HEK293 (cell line): ENCODE measurements around the gene GRIK4.

Source experiments
- CTCF ChIA-PET: fragments of 350-600 bp; formaldehyde crosslinking; extraction: SDS; loops from one replicate; lab custom pipeline; 2021; ENCODE audit warnings: antibody characterized with exemption; lab: Yijun Ruan, JAX
- POLR2A ChIA-PET: fragments of 300-600 bp; formaldehyde crosslinking; extraction: SDS; loops from one replicate; lab custom pipeline; 2020; ENCODE audit warnings: antibody characterized with exemption, inconsistent platforms; lab: Yijun Ruan, JAX
- H3K27ac ChIP-seq: fragments of 200-500 bp; sonication (Bioruptor generic); 2 replicates; pipeline ENCODE4 v1.5.1; 2014; ENCODE audit warnings: low read depth, low read length, control low read depth, inconsistent platforms; ENCODE audit errors: extremely low read depth
- H3K36me3 ChIP-seq, 2 experiments: fragments of 200-500 bp in 1 of 2; sonication (Bioruptor generic) in 1 of 2; 1 replicate in 1 of 2; 2 replicates in 1 of 2; pipeline ENCODE4 v1.5.1; 2014 to 2017; ENCODE audit warnings: inconsistent platforms in 2 of 2, low read length in 2 of 2; ENCODE audit not compliant: control insufficient read depth in 2 of 2, insufficient read depth in 1 of 2
- H3K4me1 ChIP-seq: fragments of 200-500 bp; sonication (Bioruptor generic); 2 replicates; pipeline ENCODE4 v1.5.1; 2014; ENCODE audit warnings: mild to moderate bottlenecking, low read length, inconsistent platforms; ENCODE audit not compliant: control insufficient read depth, insufficient read depth
- H3K4me3 ChIP-seq: 2 replicates; pipeline ENCODE4 v1.5.1; 2011; ENCODE audit warnings: low read depth, mild to moderate bottlenecking, control low read depth, low read length, moderate library complexity
- H3K9me3 ChIP-seq: fragments of 200-500 bp; sonication (Bioruptor generic); 2 replicates; pipeline ENCODE4 v1.5.1; 2014; ENCODE audit warnings: low read depth, low read length, inconsistent platforms; ENCODE audit not compliant: control insufficient read depth, insufficient read depth
- BCL11A ChIP-seq: fragments of 450-650 bp; formaldehyde crosslinking; IDR thresholded peaks from 2 replicates; pipeline ENCODE4 v1.5.1; 2016; ENCODE audit warnings: low read depth, missing biosample characterization, missing genetic modification characterization
- FEZF1 ChIP-seq: fragments of 450-650 bp; formaldehyde crosslinking; IDR thresholded peaks from 2 replicates; pipeline ENCODE4 v1.5.1; 2016; ENCODE audit warnings: missing biosample characterization, missing genetic modification characterization
- GLI4 ChIP-seq: fragments of 450-650 bp; formaldehyde crosslinking; IDR thresholded peaks from 2 replicates; pipeline ENCODE4 v1.5.1; 2016; ENCODE audit warnings: missing biosample characterization, missing genetic modification characterization
- HOXA7 ChIP-seq: sonication (generic); formaldehyde crosslinking; IDR thresholded peaks from 2 replicates; pipeline ENCODE4 v1.8.1; 2022; ENCODE audit warnings: missing genetic modification reagents, borderline replicate concordance
- HOXD13 ChIP-seq: sonication (generic); formaldehyde crosslinking; IDR thresholded peaks from 2 replicates; pipeline ENCODE4 v1.8.0; 2022; ENCODE audit warnings: missing genetic modification reagents, borderline replicate concordance
- KLF16 ChIP-seq: fragments of 450-650 bp; formaldehyde crosslinking; IDR thresholded peaks from 2 replicates; pipeline ENCODE4 v1.5.1; 2017; ENCODE audit warnings: missing biosample characterization, missing genetic modification characterization
- MEIS1 ChIP-seq: sonication (generic); formaldehyde crosslinking; IDR thresholded peaks from 2 replicates; pipeline ENCODE4 v1.8.1; 2022; ENCODE audit warnings: missing genetic modification reagents, mild to moderate bottlenecking, borderline replicate concordance
- PATZ1 ChIP-seq: fragments of 450-650 bp; formaldehyde crosslinking; IDR thresholded peaks from 2 replicates; pipeline ENCODE4 v1.5.1; 2016; ENCODE audit warnings: missing biosample characterization, missing genetic modification characterization
- PRDM1 ChIP-seq: fragments of 450-650 bp; formaldehyde crosslinking; IDR thresholded peaks from 2 replicates; pipeline ENCODE4; 2016; ENCODE audit warnings: missing biosample characterization, missing genetic modification characterization
- PRDM6 ChIP-seq: fragments of 450-650 bp; formaldehyde crosslinking; IDR thresholded peaks from 2 replicates; pipeline ENCODE4 v1.5.1; 2017; ENCODE audit warnings: missing biosample characterization, missing genetic modification characterization
- SALL2 ChIP-seq: fragments of 450-650 bp; formaldehyde crosslinking; IDR thresholded peaks from 2 replicates; pipeline ENCODE4 v1.5.0; 2017; ENCODE audit warnings: missing biosample characterization, mild to moderate bottlenecking, missing genetic modification characterization, borderline replicate concordance
- SP3 ChIP-seq: fragments of 450-650 bp; formaldehyde crosslinking; IDR thresholded peaks from 2 replicates; pipeline ENCODE4 v1.5.1; 2016; ENCODE audit warnings: missing biosample characterization, missing genetic modification characterization
- SP7 ChIP-seq: fragments of 450-650 bp; formaldehyde crosslinking; IDR thresholded peaks from 2 replicates; pipeline ENCODE4 v1.5.1; 2016; ENCODE audit warnings: missing biosample characterization, missing genetic modification characterization
- TCF7L2 ChIP-seq: IDR thresholded peaks from 2 replicates; pipeline ENCODE4 v1.6.1; 2011; ENCODE audit warnings: low read depth, mild to moderate bottlenecking, inconsistent platforms, low read length, moderate library complexity, borderline replicate concordance
- ZBTB17 ChIP-seq: fragments of 450-650 bp; formaldehyde crosslinking; IDR thresholded peaks from 2 replicates; pipeline ENCODE4 v1.5.1; 2016; ENCODE audit warnings: missing biosample characterization, missing genetic modification characterization
- ZEB2 ChIP-seq: fragments of 450-650 bp; formaldehyde crosslinking; IDR thresholded peaks from 2 replicates; pipeline ENCODE4 v1.5.1; 2016; ENCODE audit warnings: missing biosample characterization, missing genetic modification characterization
- ZIC2 ChIP-seq: fragments of 450-650 bp; formaldehyde crosslinking; IDR thresholded peaks from 2 replicates; pipeline ENCODE4 v1.5.1; 2016; ENCODE audit warnings: missing biosample characterization, missing genetic modification characterization
- ZNF146 ChIP-seq: fragments of 450-650 bp; formaldehyde crosslinking; IDR thresholded peaks from 2 replicates; pipeline ENCODE4 v1.5.1; 2016; ENCODE audit warnings: missing biosample characterization, missing genetic modification characterization
- ZNF157 ChIP-seq: fragments of 450-650 bp; formaldehyde crosslinking; IDR thresholded peaks from 2 replicates; pipeline ENCODE4 v1.5.1; 2016; ENCODE audit warnings: missing biosample characterization, missing genetic modification characterization
- ZNF18 ChIP-seq: fragments of 450-650 bp; formaldehyde crosslinking; IDR thresholded peaks from 2 replicates; pipeline ENCODE4 v1.5.1; 2016; ENCODE audit warnings: missing biosample characterization, missing genetic modification characterization
- ZNF202 ChIP-seq: fragments of 450-650 bp; formaldehyde crosslinking; IDR thresholded peaks from 2 replicates; pipeline ENCODE4 v1.5.1; 2016; ENCODE audit warnings: missing biosample characterization, missing genetic modification characterization, borderline replicate concordance
- ZNF24 ChIP-seq: fragments of 450-650 bp; formaldehyde crosslinking; IDR thresholded peaks from 2 replicates; pipeline ENCODE4 v1.5.1; 2016; ENCODE audit warnings: missing biosample characterization, missing genetic modification characterization
- ZNF266 ChIP-seq: fragments of 450-650 bp; formaldehyde crosslinking; IDR thresholded peaks from 2 replicates; pipeline ENCODE4 v1.5.1; 2016; ENCODE audit warnings: missing biosample characterization, missing genetic modification characterization, low read depth
- ZNF354C ChIP-seq: fragments of 450-650 bp; formaldehyde crosslinking; IDR thresholded peaks from 2 replicates; pipeline ENCODE4 v1.5.1; 2016; ENCODE audit warnings: missing biosample characterization, missing genetic modification characterization, low read depth, borderline replicate concordance
- ZNF473 ChIP-seq: fragments of 450-650 bp; formaldehyde crosslinking; IDR thresholded peaks from 2 replicates; pipeline ENCODE4 v1.5.1; 2017; ENCODE audit warnings: missing biosample characterization, missing genetic modification characterization
- ZNF501 ChIP-seq: fragments of 450-650 bp; formaldehyde crosslinking; IDR thresholded peaks from 2 replicates; pipeline ENCODE4 v1.5.1; 2016; ENCODE audit warnings: missing biosample characterization, missing genetic modification characterization
- ZNF514 ChIP-seq: fragments of 450-650 bp; formaldehyde crosslinking; IDR thresholded peaks from 2 replicates; pipeline ENCODE4 v1.5.1; 2016; ENCODE audit warnings: missing biosample characterization, missing genetic modification characterization
- ZNF623 ChIP-seq: fragments of 450-650 bp; formaldehyde crosslinking; IDR thresholded peaks from 2 replicates; pipeline ENCODE4 v1.5.1; 2016; ENCODE audit warnings: missing biosample characterization, missing genetic modification characterization
- ZNF677 ChIP-seq: fragments of 450-650 bp; IDR thresholded peaks from 2 replicates; pipeline ENCODE4 v1.5.0; 2018; ENCODE audit warnings: missing biosample characterization, mild to moderate bottlenecking, missing genetic modification characterization, moderate library complexity

The GRIK4 gene

GRCh38 chr11:120914601-120915000, 403.1 kb downstream of the GRIK4 start:
- H3K27ac ChIP-seq = no peak overlapping the region
- no peaks in the 10 kb centered on the region for H3K9me3 ChIP-seq
- no peak overlapping the region for H3K4me3 ChIP-seq
- no peaks in the 10 kb centered on the region for H3K36me3 ChIP-seq
- no peaks in the 10 kb centered on the region for H3K4me1 ChIP-seq
- ChIA-PET POLR2A (no interaction called here), CTCF (interaction anchor here (0.6 to 2.0 kb wide), 6 partner anchors 13 to 1268 kb away, joined by 3 to 11 read pairs (median 3); no protein-coding TSS in a partner anchor)
- TF ChIP-seq ZNF202 (no peak), ZIC2 (tag by site-specific recombination) (no peak), ZNF473 (no peak), ZEB2 (no peak), ZNF18 (no peak), TCF7L2 (no peak), ZNF514 (tag by site-specific recombination) (no peak), ZNF623 (no peak), ZNF501 (no peak), ZNF266 (tag by site-specific recombination) (no peak), SALL2 (no peak), ZBTB17 (tag by site-specific recombination) (no peak), PRDM1 (tag by site-specific recombination) (no peak), ZNF157 (tag by site-specific recombination) (no peak), FEZF1 (tag by site-specific recombination) (no peak)

- no peaks in the 10 kb centered on the region for H3K36me3 ChIP-seq
- CTCF ChIA-PET = interaction anchor here (0.6 to 3.3 kb wide), 5 partner anchors 10 to 462 kb away, joined by 3 to 21 read pairs (median 4); no protein-coding TSS in a partner anchor
Measured at GRCh38 chr11:120917559-120918239, 406.2 kb downstream of the GRIK4 start.

GRCh38 chr11:120918257-120918656, 406.7 kb downstream of the GRIK4 start:
- Histone ChIP-seq H3K36me3 (no peaks in the 10 kb centered on the region), H3K9me3 (no peaks in the 10 kb centered on the region), H3K4me3 (no peak overlapping the region), H3K27ac (no peak overlapping the region), H3K4me1 (no peaks in the 10 kb centered on the region)
- ChIA-PET CTCF (interaction anchor here (0.6 to 3.3 kb wide), 5 partner anchors 9 to 462 kb away, joined by 3 to 21 read pairs (median 4); no protein-coding TSS in a partner anchor), POLR2A (no interaction called here)
- no peak for TF ChIP-seq BCL11A (tag by site-specific recombination)
- TF ChIP-seq SP7 = no peak
- no peak for TF ChIP-seq ZNF677
- no peak for TF ChIP-seq HOXD13 (CRISPR knock-in tag)
- no peak for TF ChIP-seq ZNF354C (tag by site-specific recombination)
- TF ChIP-seq GLI4 (tag by site-specific recombination) = no peak
- TF ChIP-seq ZNF24 = no peak
- no peak for TF ChIP-seq ZNF146 (tag by site-specific recombination)
- TF ChIP-seq HOXA7 (CRISPR knock-in tag) = no peak
- no peak for TF ChIP-seq MEIS1
- TF ChIP-seq PRDM6 = no peak

More at GRCh38 chr11:120917559-120918239, 406.2 kb downstream of the GRIK4 start:
- POLR2A ChIA-PET = no interaction called here
- TF ChIP-seq KLF16 (tag by site-specific recombination) (no peak), SP3 (tag by site-specific recombination) (no peak), PATZ1 (tag by site-specific recombination) (no peak), ZIC2 (tag by site-specific recombination) (peak; percentile 43)
- Histone ChIP-seq H3K4me3 (no peak overlapping the region), H3K27ac (no peak overlapping the region), H3K9me3 (no peaks in the 10 kb centered on the region), H3K4me1 (no peaks in the 10 kb centered on the region)
